Endothelial cell of umbilical vein (primary cell): ENCODE data around the gene SINHCAF. TPM values are rescaled to one million over a fixed set of nuclear protein-coding genes. Genes with fewer than 3 reads are reported as not detected.

Experiments
- BruUV-seq: library from RNA; stranded (reverse); fragments of 400-500 nt; replicated peaks from 2 replicates; lab custom pipeline; 2021; lab: Mats Ljungman, UMichigan
- CTCF ChIA-PET: fragments of 300-600, 350-600 bp; sonication (Branson Sonifier 250); formaldehyde crosslinking; loops from one replicate; lab custom pipeline; 2021; ENCODE audit warnings: antibody characterized with exemption, inconsistent platforms; lab: Charles Lee
- POLR2A ChIA-PET: fragments of 300-600, 350-600 bp; sonication (Branson Sonifier 250); formaldehyde crosslinking; loops from one replicate; lab custom pipeline; 2021; ENCODE audit warnings: antibody characterized with exemption, inconsistent platforms; lab: Charles Lee
- DNase-seq: peaks from one replicate; pipeline ENCODE4 v3.0.0-alpha.2; 2011; ENCODE audit warnings: low read depth, low spot score
- FAIRE-seq: peaks from 2 replicates; lab custom pipeline; 2011; peaks lifted over from hg19 to GRCh38; lab: Jason Lieb, UNC
- H2AFZ ChIP-seq: 2 replicates; pipeline ENCODE4 v1.6.0; 2012; ENCODE audit warnings: low read depth, low read length, control low read depth, inconsistent platforms
- H3K27ac ChIP-seq: 2 replicates; pipeline ENCODE4 v1.5.1; 2011; ENCODE audit warnings: low read depth, mild to moderate bottlenecking, control low read depth, low read length, moderate library complexity; ENCODE audit not compliant: insufficient read depth
- H3K27me3 ChIP-seq, 2 experiments: 2 replicates each; pipeline versions ENCODE4 v1.6.0 to v1.6.1; 2011; ENCODE audit warnings: low read length in 2 of 2, mixed read lengths in 1 of 2; ENCODE audit not compliant: control insufficient read depth in 2 of 2, insufficient read depth in 2 of 2
- H3K36me3 ChIP-seq, 2 experiments: 2 replicates in 1 of 2; 3 replicates in 1 of 2; pipeline ENCODE4 v1.5.1; 2011; ENCODE audit warnings: low read length in 2 of 2, mild to moderate bottlenecking in 1 of 2, moderate library complexity in 1 of 2; ENCODE audit not compliant: control insufficient read depth in 2 of 2, insufficient read depth in 2 of 2; ENCODE audit errors: extremely low read depth in 1 of 2
- H3K4me1 ChIP-seq: 3 replicates; pipeline ENCODE4 v1.5.1; 2011; ENCODE audit warnings: mild to moderate bottlenecking, low read length; ENCODE audit not compliant: control insufficient read depth, insufficient read depth; ENCODE audit errors: extremely low read depth
- H3K4me2 ChIP-seq: 2 replicates; pipeline ENCODE4 v1.6.1; 2011; ENCODE audit warnings: low read length, control low read depth, mixed read lengths; ENCODE audit not compliant: insufficient read depth
- H3K4me3 ChIP-seq, 3 experiments: fragments of 200-600 bp in 1 of 3; sonication (generic), shearing (Covaris generic) in 1 of 3; replicated peaks in 1 of 3; 2 replicates each; pipeline ENCODE4 v1.5.1; 2011 to 2016; ENCODE audit warnings: control low read depth in 3 of 3, low read length in 3 of 3, mild to moderate bottlenecking in 2 of 3, inconsistent platforms in 1 of 3, low read depth in 1 of 3, moderate library complexity in 1 of 3; ENCODE audit not compliant: insufficient read depth in 1 of 3
- H3K79me2 ChIP-seq: 2 replicates; pipeline ENCODE4 v1.6.0; 2012; ENCODE audit warnings: low read length, inconsistent platforms; ENCODE audit not compliant: control insufficient read depth, insufficient read depth
- H3K9ac ChIP-seq: replicated peaks from 2 replicates; pipeline ENCODE3; 2011; ENCODE audit warnings: low read length, control low read depth; ENCODE audit not compliant: insufficient read depth; ENCODE audit errors: extremely low read depth
- H3K9me1 ChIP-seq: replicated peaks from 3 replicates; pipeline ENCODE4 v1.6.0; 2011; ENCODE audit warnings: mild to moderate bottlenecking, low read length; ENCODE audit not compliant: control insufficient read depth, insufficient read depth; ENCODE audit errors: extremely low read depth
- H3K9me3 ChIP-seq: replicated peaks from 2 replicates; pipeline ENCODE4 v1.5.1; 2012; ENCODE audit warnings: low read length, inconsistent platforms; ENCODE audit not compliant: control insufficient read depth, insufficient read depth
- H4K20me1 ChIP-seq: replicated peaks from 2 replicates; pipeline ENCODE3; 2011; ENCODE audit warnings: mild to moderate bottlenecking, low read length; ENCODE audit not compliant: control insufficient read depth, insufficient read depth; ENCODE audit errors: extremely low read depth
- EZH2 ChIP-seq: IDR thresholded peaks from 2 replicates; pipeline ENCODE4 v1.6.1; 2012; ENCODE audit warnings: borderline replicate concordance, low read depth, mild to moderate bottlenecking, moderate library complexity, low read length, inconsistent platforms; ENCODE audit not compliant: severe bottlenecking
- FOS ChIP-seq: IDR thresholded peaks from 2 replicates; pipeline ENCODE4 v1.6.1; 2011; ENCODE audit warnings: mild to moderate bottlenecking, low read length, moderate library complexity, borderline replicate concordance; ENCODE audit not compliant: insufficient read depth
- GATA2 ChIP-seq: IDR thresholded peaks from 2 replicates; pipeline ENCODE4 v1.7.0; 2011; ENCODE audit warnings: low read depth, mild to moderate bottlenecking, moderate library complexity, mixed read lengths, low read length; ENCODE audit not compliant: insufficient read length, insufficient read depth
- JUN ChIP-seq: IDR thresholded peaks from 2 replicates; pipeline ENCODE4 v1.6.1; 2011; ENCODE audit warnings: borderline replicate concordance, low read depth; ENCODE audit not compliant: insufficient read length, insufficient read depth
- MYC ChIP-seq: IDR thresholded peaks from one replicate; pipeline ENCODE4 v1.6.1; 2011; ENCODE audit warnings: mild to moderate bottlenecking, low read depth, low read length
- POLR2A ChIP-seq: IDR thresholded peaks from 2 replicates; pipeline ENCODE4 v1.6.1; 2012; ENCODE audit warnings: low read depth, mild to moderate bottlenecking, control low read depth, low read length
- POLR2AphosphoS5 ChIP-seq: IDR thresholded peaks from 2 replicates; pipeline ENCODE4 v1.6.1; 2012; ENCODE audit warnings: low read depth, mild to moderate bottlenecking, control low read depth, low read length, moderate library complexity; ENCODE audit not compliant: insufficient read depth
- dilution Hi-C: fragments of 300-500 bp; cut with MboI; formaldehyde crosslinking; loops from one replicate; pipeline ENCODE4 v1.15.0; 2019; ENCODE audit warnings: low sequenced_read_pairs; ENCODE audit not compliant: extremely low pct_ligation_motif_present
- intact Hi-C: fragments of 100-400 bp; cut with micrococcal nuclease; formaldehyde crosslinking; loops from one replicate; pipeline ENCODE4 v1.10.0; 2022
- polyA plus RNA-seq, 4 experiments: library from polyadenylated mRNA; depleted of rRNA in 3 of 4; stranded (reverse) in 3 of 4; unstranded in 1 of 4; fragments of >200 nt; gene quantifications; 2 replicates each; pipeline versions ENCODE4 v1.2.1 to v1.2.3, GENCODE V29; 2011 to 2012; ENCODE audit warnings: missing spikeins in 1 of 4
- total RNA-seq: library from RNA; stranded (reverse); gene quantifications from 2 replicates; pipeline ENCODE4 v1.2.3, GENCODE V29; 2021
- TF ChIP-seq, protein P1 (sequence below): IDR thresholded peaks from 2 replicates; pipeline ENCODE4 v1.6.1; 2011; ENCODE audit not compliant: insufficient read depth, insufficient read length
- TF ChIP-seq, protein P2 (sequence below), 2 donors: IDR thresholded peaks; 1 replicate in 1 of 2; 2 replicates in 1 of 2; pipeline ENCODE4 v1.5.1; 2011; ENCODE audit warnings: low read length in 2 of 2, mild to moderate bottlenecking in 2 of 2, moderate library complexity in 2 of 2, control low read depth in 1 of 2, inconsistent platforms in 1 of 2, low read depth in 1 of 2; ENCODE audit not compliant: insufficient read depth in 1 of 2; ENCODE audit errors: extremely low read depth in 1 of 2

The SINHCAF gene
- total and polyA plus RNA-seq, 2 donors (not counting 3 experiments of a cell fraction or from before 2014, with no cell fraction given) = 19.3 to 83.4 TPM

DNA sequence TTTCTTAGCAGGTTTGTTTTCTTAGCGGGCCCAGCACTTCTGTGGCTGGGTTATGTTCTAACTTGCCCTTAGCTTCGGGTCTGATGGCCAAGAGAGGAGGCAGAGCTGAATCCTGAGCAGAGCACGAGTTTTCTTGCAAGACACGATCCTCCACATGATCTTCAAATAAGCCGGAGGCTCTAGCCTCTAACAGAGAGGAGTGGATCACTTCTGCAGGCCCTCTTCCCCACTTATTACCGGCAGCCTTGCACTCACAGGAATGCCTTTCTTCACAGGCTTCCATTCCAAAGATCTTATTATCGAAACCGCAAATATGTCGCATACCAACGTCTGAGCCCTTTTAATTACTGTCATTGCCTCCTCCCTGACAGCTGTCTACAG lies 79.5 kb downstream of the SINHCAF start:
- Histone ChIP-seq H3K27ac (no peak overlapping the region), H3K9me3 (no peaks in the 10 kb centered on the region), H3K4me1 (no peaks in the 10 kb centered on the region), H3K4me3 (no peak overlapping the region), H3K9ac (no peak overlapping the region), H3K4me2 (no peak overlapping the region), H3K27me3 (peaks cover 0 to 3% of the 10 kb centered on the region in 2 experiments), H3K36me3 (no peaks in the 10 kb centered on the region), H2AFZ (no peak overlapping the region), H4K20me1 (no peaks in the 10 kb centered on the region), H3K9me1 (no peaks in the 10 kb centered on the region), H3K79me2 (no peaks in the 10 kb centered on the region)
- DNase-seq = no peak
- no peak for TF ChIP-seq JUN
- TF ChIP-seq, protein P1, sequence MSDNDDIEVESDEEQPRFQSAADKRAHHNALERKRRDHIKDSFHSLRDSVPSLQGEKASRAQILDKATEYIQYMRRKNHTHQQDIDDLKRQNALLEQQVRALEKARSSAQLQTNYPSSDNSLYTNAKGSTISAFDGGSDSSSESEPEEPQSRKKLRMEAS = no peak
- TF ChIP-seq POLR2A = no peak
- TF ChIP-seq MYC = no peak
- TF ChIP-seq GATA2 = no peak
- no peak for TF ChIP-seq EZH2
- FAIRE-seq = no peak
- BruUV-seq = no TSS peak
- intact Hi-C loops (no loop called here), dilution Hi-C loops (loop anchor here (25.0 kb wide), 1 partner anchor 409 kb away; no protein-coding TSS in a partner anchor)
- ChIA-PET POLR2A (no interaction called here), CTCF (interaction anchor here (1.0 to 1.4 kb wide), 2 partner anchors 26 to 398 kb away, joined by 3 read pairs; no protein-coding TSS in a partner anchor)

DNA sequence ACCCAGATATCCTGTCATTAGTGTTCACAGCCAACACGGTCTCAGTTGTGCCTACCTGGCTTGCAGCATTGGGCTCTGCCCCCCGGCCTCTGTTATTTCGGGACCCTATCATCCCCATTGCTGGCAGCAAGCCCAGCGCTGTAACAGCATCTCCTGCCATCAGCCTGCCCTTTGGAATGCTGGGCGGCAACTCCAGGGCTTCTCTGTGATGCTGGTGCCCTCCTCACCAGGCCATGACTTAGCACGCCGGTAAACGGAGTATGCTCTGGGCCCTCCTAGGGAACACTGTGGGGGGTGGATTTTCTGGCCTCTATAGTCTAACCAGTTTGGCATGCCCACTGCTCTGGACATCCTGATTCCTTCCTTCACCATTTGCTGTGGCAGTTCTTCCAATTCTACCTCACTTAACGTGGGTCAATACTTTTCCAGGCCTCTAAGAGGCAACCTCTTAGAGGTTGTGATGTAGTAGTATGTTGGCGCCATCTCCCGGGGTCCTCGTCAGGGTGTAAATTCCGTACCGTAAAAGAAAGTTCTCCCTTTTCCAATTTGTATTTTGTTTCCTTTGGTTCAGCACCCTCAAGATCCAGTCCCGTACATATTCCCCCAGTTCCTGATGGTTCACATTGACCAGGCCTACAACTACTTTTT lies 80.0 kb downstream of the SINHCAF start:
- dilution Hi-C loops = loop anchor here (25.0 kb wide), 1 partner anchor 409 kb away; no protein-coding TSS in a partner anchor

More for the DNA sequence above, 80.0 kb downstream of the SINHCAF start:
- Histone ChIP-seq H3K4me3 (no peak overlapping the region), H2AFZ (no peak overlapping the region), H3K27me3 (peaks cover 0 to 3% of the 10 kb centered on the region in 2 experiments), H3K4me2 (no peak overlapping the region), H3K9me3 (no peaks in the 10 kb centered on the region), H4K20me1 (no peaks in the 10 kb centered on the region), H3K79me2 (no peaks in the 10 kb centered on the region), H3K9ac (no peak overlapping the region), H3K36me3 (no peaks in the 10 kb centered on the region), H3K9me1 (no peaks in the 10 kb centered on the region), H3K27ac (no peak overlapping the region), H3K4me1 (no peaks in the 10 kb centered on the region)
- no TSS peak for BruUV-seq
- DNase-seq (no peak), FAIRE-seq (no peak)
- ChIA-PET CTCF (interaction anchor here (1.0 to 11.9 kb wide), 4 partner anchors 11 to 400 kb away, joined by 3 to 123 read pairs (median 6); no protein-coding TSS in a partner anchor), POLR2A (no interaction called here)
- intact Hi-C loops = no loop called here
- TF ChIP-seq GATA2 = no peak
- no peak for TF ChIP-seq FOS
- TF ChIP-seq JUN = no peak
- TF ChIP-seq, protein P2, sequence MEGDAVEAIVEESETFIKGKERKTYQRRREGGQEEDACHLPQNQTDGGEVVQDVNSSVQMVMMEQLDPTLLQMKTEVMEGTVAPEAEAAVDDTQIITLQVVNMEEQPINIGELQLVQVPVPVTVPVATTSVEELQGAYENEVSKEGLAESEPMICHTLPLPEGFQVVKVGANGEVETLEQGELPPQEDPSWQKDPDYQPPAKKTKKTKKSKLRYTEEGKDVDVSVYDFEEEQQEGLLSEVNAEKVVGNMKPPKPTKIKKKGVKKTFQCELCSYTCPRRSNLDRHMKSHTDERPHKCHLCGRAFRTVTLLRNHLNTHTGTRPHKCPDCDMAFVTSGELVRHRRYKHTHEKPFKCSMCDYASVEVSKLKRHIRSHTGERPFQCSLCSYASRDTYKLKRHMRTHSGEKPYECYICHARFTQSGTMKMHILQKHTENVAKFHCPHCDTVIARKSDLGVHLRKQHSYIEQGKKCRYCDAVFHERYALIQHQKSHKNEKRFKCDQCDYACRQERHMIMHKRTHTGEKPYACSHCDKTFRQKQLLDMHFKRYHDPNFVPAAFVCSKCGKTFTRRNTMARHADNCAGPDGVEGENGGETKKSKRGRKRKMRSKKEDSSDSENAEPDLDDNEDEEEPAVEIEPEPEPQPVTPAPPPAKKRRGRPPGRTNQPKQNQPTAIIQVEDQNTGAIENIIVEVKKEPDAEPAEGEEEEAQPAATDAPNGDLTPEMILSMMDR (IDR thresholded peaks at IDR 0.05; ENCODE audit: extremely low read depth in 1 of 2, insufficient read depth in 1 of 2, low read depth in 1 of 2, low read length in 2 of 2) = no peak
- no peak for TF ChIP-seq EZH2
- TF ChIP-seq MYC = no peak
- TF ChIP-seq, protein P1 = no peak
- TF ChIP-seq POLR2AphosphoS5 = no peak
- TF ChIP-seq POLR2A = no peak
